GM23338 (cell line): Measurements from ENCODE around the gene CDKAL1.

Experiments used
- POLR2AphosphoS5 ChIP-seq: IDR thresholded peaks from 2 replicates; pipeline ENCODE4 v1.6.1; 2016; ENCODE audit warnings: antibody characterized with exemption, low read depth
- ZNF331 ChIP-seq: fragments of 250-450 bp; sonication (Bioruptor Pico); IDR thresholded peaks from 2 replicates; pipeline ENCODE4 v1.5.0; 2020; ENCODE audit warnings: low read depth, mild to moderate bottlenecking, moderate library complexity
- TF ChIP-seq, protein P1 (sequence below), 2 experiments: fragments of 200-600 bp in 1 of 2; sonication (generic) in 1 of 2; conservative IDR thresholded peaks; 2 replicates each; pipeline versions ENCODE4 v1.5.1 to v1.6.1; 2016 to 2017; ENCODE audit warnings: antibody characterized with exemption in 2 of 2, low read depth in 2 of 2, mild to moderate bottlenecking in 2 of 2, moderate library complexity in 1 of 2

DNA sequence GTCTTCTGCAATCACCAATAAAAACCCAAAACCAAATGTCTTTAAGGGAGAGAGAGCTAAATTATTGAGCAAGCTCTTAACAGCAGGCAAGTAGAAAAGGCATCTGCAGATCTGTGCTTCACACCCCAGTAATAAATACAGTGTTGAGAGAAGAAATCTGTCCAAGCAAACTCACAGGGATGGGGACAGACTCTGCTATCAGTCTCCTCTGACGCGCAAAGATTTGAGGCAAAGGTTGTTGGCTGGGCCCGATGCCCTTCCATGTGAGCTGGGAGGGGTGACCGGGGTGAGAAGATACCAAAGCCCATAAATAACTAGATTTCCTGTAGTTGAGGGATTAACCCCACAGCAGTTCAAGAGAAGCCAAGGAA, 744.1 kb downstream of the CDKAL1 start:
- TF ChIP-seq, protein P1, sequence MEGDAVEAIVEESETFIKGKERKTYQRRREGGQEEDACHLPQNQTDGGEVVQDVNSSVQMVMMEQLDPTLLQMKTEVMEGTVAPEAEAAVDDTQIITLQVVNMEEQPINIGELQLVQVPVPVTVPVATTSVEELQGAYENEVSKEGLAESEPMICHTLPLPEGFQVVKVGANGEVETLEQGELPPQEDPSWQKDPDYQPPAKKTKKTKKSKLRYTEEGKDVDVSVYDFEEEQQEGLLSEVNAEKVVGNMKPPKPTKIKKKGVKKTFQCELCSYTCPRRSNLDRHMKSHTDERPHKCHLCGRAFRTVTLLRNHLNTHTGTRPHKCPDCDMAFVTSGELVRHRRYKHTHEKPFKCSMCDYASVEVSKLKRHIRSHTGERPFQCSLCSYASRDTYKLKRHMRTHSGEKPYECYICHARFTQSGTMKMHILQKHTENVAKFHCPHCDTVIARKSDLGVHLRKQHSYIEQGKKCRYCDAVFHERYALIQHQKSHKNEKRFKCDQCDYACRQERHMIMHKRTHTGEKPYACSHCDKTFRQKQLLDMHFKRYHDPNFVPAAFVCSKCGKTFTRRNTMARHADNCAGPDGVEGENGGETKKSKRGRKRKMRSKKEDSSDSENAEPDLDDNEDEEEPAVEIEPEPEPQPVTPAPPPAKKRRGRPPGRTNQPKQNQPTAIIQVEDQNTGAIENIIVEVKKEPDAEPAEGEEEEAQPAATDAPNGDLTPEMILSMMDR (conservative IDR thresholded peaks at IDR 0.05; ENCODE audit: low read depth in 2 of 2) = no peak
- TF ChIP-seq POLR2AphosphoS5 (no peak), ZNF331 (no peak)
